Neural progenitor cell (in vitro differentiated cells): ENCODE measurements around the gene CYP27B1.

Experiments used
- EZH2 ChIP-seq: fragments of 200-600 bp; sonication (generic); IDR thresholded peaks from 2 replicates; pipeline ENCODE4 v1.6.1; 2017; ENCODE audit warnings: antibody characterized with exemption, mild to moderate bottlenecking, moderate library complexity
- EZH2phosphoT487 ChIP-seq: fragments of 200-600 bp; sonication (generic); IDR thresholded peaks from 2 replicates; pipeline ENCODE4 v1.6.1; 2017; ENCODE audit warnings: antibody characterized with exemption

GRCh38 chr12:57758552-57759359 lies 8.1 kb downstream of the CYP27B1 start:
- no peak for TF ChIP-seq EZH2
- TF ChIP-seq EZH2phosphoT487: no peak
